Measurements from ENCODE around the gene NUP188.

Gene NUP188

GRCh38 chr9:129011170-129011569 lies 63.7 kb downstream of the NUP188 start:
- no peak for TF ChIP-seq CTCF (IDR thresholded peaks at IDR 0.05; ENCODE audit: control insufficient read depth, insufficient read depth, low read depth, low read length, missing control alignments)
- no peak for DNase-seq (ENCODE audit: low read depth)
- no peak overlapping the region for H3K4me3 ChIP-seq (ENCODE audit: control insufficient read depth, low read depth, low read length)

- TF ChIP-seq CTCF (IDR thresholded peaks at IDR 0.05; ENCODE audit: control insufficient read depth, insufficient read depth, low read depth, low read length, missing control alignments), result no peak
- no peak overlapping the region for H3K4me3 ChIP-seq (ENCODE audit: control insufficient read depth, low read depth, low read length)
- DNase-seq (ENCODE audit: low read depth), result no peak
These were observed 64.3 kb downstream of the NUP188 start for GRCh38 chr9:129011761-129012181.

GRCh38 chr9:129012343-129012742 lies 64.8 kb downstream of the NUP188 start:
- no peak for TF ChIP-seq CTCF (IDR thresholded peaks at IDR 0.05; ENCODE audit: control insufficient read depth, insufficient read depth, low read depth, low read length, missing control alignments)
- no peak for DNase-seq (ENCODE audit: low read depth)
- H3K4me3 ChIP-seq (ENCODE audit: control insufficient read depth, low read depth, low read length), result no peak overlapping the region

GRCh38 chr9:129012893-129013448 lies 65.5 kb downstream of the NUP188 start:
- no peak overlapping the region for H3K4me3 ChIP-seq (ENCODE audit: control insufficient read depth, low read depth, low read length)
- TF ChIP-seq CTCF (IDR thresholded peaks at IDR 0.05; ENCODE audit: control insufficient read depth, insufficient read depth, low read depth, low read length, missing control alignments), result no peak
- no peak for DNase-seq (ENCODE audit: low read depth)

GRCh38 chr9:129013674-129014073 lies 66.2 kb downstream of the NUP188 start:
- no peak for DNase-seq (ENCODE audit: low read depth)
- TF ChIP-seq CTCF (IDR thresholded peaks at IDR 0.05; ENCODE audit: control insufficient read depth, insufficient read depth, low read depth, low read length, missing control alignments), result no peak
- H3K4me3 ChIP-seq (ENCODE audit: control insufficient read depth, low read depth, low read length), result no peak overlapping the region

- TF ChIP-seq CTCF (IDR thresholded peaks at IDR 0.05; ENCODE audit: control insufficient read depth, insufficient read depth, low read depth, low read length, missing control alignments), result no peak
- no peak for DNase-seq (ENCODE audit: low read depth)
- no peak overlapping the region for H3K4me3 ChIP-seq (ENCODE audit: control insufficient read depth, low read depth, low read length)
These were observed 66.6 kb downstream of the NUP188 start for GRCh38 chr9:129014124-129014523.

GRCh38 chr9:129014608-129015007 lies 67.1 kb downstream of the NUP188 start:
- H3K4me3 ChIP-seq (ENCODE audit: control insufficient read depth, low read depth, low read length), result no peak overlapping the region
- TF ChIP-seq CTCF (IDR thresholded peaks at IDR 0.05; ENCODE audit: control insufficient read depth, insufficient read depth, low read depth, low read length, missing control alignments), result no peak
- no peak for DNase-seq (ENCODE audit: low read depth)
